ENCODE results near the gene FUT2.
"Not testable (repeated sequence)": the region's sequence is repeated elsewhere in the genome, so short reads cannot be mapped to it uniquely, and the experiment has no call there.

Gene FUT2

GRCh38 chr19:48689449-48689848 is 6.3 kb upstream of the FUT2 start:
- in situ Hi-C loops (cut with MboI; ENCODE audit: low pct_unique_long_range_greater_than_20kb, low sequenced_read_pairs): no loop called here
- DNase-seq: no peak

- DNase-seq; in situ Hi-C loops (cut with MboI; ENCODE audit: low pct_unique_long_range_greater_than_20kb, low sequenced_read_pairs): not testable (repeated sequence)
Observed at GRCh38 chr19:48693629-48694028, 2.1 kb upstream of the FUT2 start.

- DNase-seq: no peak
- in situ Hi-C loops (cut with MboI; ENCODE audit: low pct_unique_long_range_greater_than_20kb, low sequenced_read_pairs): no loop called here
Observed at GRCh38 chr19:48696353-48697010, 711 bp downstream of the FUT2 start.

GRCh38 chr19:48698046-48698445 is 2.3 kb downstream of the FUT2 start:
- DNase-seq: peak; percentile 82
- in situ Hi-C loops (cut with MboI; ENCODE audit: low pct_unique_long_range_greater_than_20kb, low sequenced_read_pairs): no loop called here

GRCh38 chr19:48702701-48703100 is 6.9 kb downstream of the FUT2 start:
- no peak for DNase-seq
- in situ Hi-C loops (cut with MboI; ENCODE audit: low pct_unique_long_range_greater_than_20kb, low sequenced_read_pairs): no loop called here

- in situ Hi-C loops (cut with MboI; ENCODE audit: low pct_unique_long_range_greater_than_20kb, low sequenced_read_pairs): no loop called here
- no peak for DNase-seq
Observed at GRCh38 chr19:48703316-48703715, 7.5 kb downstream of the FUT2 start.

- in situ Hi-C loops (cut with MboI; ENCODE audit: low pct_unique_long_range_greater_than_20kb, low sequenced_read_pairs): no loop called here
- DNase-seq: no peak
Observed at GRCh38 chr19:48705431-48705830, 9.7 kb downstream of the FUT2 start.

GRCh38 chr19:48708471-48708870 is 12.7 kb downstream of the FUT2 start:
- no peak for DNase-seq
- in situ Hi-C loops (cut with MboI; ENCODE audit: low pct_unique_long_range_greater_than_20kb, low sequenced_read_pairs): no loop called here

- in situ Hi-C loops (cut with MboI; ENCODE audit: low pct_unique_long_range_greater_than_20kb, low sequenced_read_pairs): no loop called here
- DNase-seq: no peak
Observed at GRCh38 chr19:48711106-48711662, 15.4 kb downstream of the FUT2 start.

- DNase-seq: peak; percentile 57
- in situ Hi-C loops (cut with MboI; ENCODE audit: low pct_unique_long_range_greater_than_20kb, low sequenced_read_pairs): no loop called here
Observed at GRCh38 chr19:48713041-48713863, 17.5 kb downstream of the FUT2 start.

GRCh38 chr19:48713864-48714755 is 18.3 kb downstream of the FUT2 start:
- in situ Hi-C loops (cut with MboI; ENCODE audit: low pct_unique_long_range_greater_than_20kb, low sequenced_read_pairs): no loop called here
- DNase-seq: peak; percentile 100

- in situ Hi-C loops (cut with MboI; ENCODE audit: low pct_unique_long_range_greater_than_20kb, low sequenced_read_pairs): no loop called here
- DNase-seq: no peak
Observed at GRCh38 chr19:48714759-48715675, 19.2 kb downstream of the FUT2 start.

- in situ Hi-C loops (cut with MboI; ENCODE audit: low pct_unique_long_range_greater_than_20kb, low sequenced_read_pairs): no loop called here
- no peak for DNase-seq
Observed at GRCh38 chr19:48715681-48716171, 20.0 kb downstream of the FUT2 start.

- in situ Hi-C loops (cut with MboI; ENCODE audit: low pct_unique_long_range_greater_than_20kb, low sequenced_read_pairs): no loop called here
- no peak for DNase-seq
Observed at GRCh38 chr19:48716562-48717291, 21.0 kb downstream of the FUT2 start.

- DNase-seq; in situ Hi-C loops (cut with MboI; ENCODE audit: low pct_unique_long_range_greater_than_20kb, low sequenced_read_pairs): not testable (repeated sequence)
Observed at GRCh38 chr19:48718106-48718505, 22.3 kb downstream of the FUT2 start.

GRCh38 chr19:48718711-48719231 is 23.0 kb downstream of the FUT2 start:
- in situ Hi-C loops (cut with MboI; ENCODE audit: low pct_unique_long_range_greater_than_20kb, low sequenced_read_pairs): no loop called here
- DNase-seq: no peak
